Measurements from ENCODE around the gene ZNF735.

DNA sequence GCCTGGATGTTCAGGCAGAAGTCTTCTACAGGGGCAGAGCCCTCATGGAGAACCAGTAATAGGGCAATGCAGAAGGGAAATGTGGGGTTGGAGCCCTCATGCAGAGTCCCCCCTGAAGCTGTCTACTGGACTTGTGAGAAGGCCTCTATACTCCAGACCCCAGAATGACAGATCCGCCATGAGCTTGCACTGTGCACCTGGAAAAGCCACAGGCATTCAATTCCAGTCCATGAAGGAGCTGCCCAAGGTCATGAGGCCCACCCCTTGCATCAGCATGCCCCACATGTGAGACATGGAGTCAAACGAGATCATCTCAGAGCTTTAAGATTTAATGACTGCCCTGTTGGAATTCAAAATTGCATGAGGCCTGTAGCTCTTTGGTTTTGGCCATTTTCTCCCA, 16.4 kb downstream of the ZNF735 start:
- TF ChIP-seq, protein P1, sequence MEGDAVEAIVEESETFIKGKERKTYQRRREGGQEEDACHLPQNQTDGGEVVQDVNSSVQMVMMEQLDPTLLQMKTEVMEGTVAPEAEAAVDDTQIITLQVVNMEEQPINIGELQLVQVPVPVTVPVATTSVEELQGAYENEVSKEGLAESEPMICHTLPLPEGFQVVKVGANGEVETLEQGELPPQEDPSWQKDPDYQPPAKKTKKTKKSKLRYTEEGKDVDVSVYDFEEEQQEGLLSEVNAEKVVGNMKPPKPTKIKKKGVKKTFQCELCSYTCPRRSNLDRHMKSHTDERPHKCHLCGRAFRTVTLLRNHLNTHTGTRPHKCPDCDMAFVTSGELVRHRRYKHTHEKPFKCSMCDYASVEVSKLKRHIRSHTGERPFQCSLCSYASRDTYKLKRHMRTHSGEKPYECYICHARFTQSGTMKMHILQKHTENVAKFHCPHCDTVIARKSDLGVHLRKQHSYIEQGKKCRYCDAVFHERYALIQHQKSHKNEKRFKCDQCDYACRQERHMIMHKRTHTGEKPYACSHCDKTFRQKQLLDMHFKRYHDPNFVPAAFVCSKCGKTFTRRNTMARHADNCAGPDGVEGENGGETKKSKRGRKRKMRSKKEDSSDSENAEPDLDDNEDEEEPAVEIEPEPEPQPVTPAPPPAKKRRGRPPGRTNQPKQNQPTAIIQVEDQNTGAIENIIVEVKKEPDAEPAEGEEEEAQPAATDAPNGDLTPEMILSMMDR (IDR thresholded peaks at IDR 0.05): no peak
- TF ChIP-seq POLR2A (IDR thresholded peaks at IDR 0.05) (no peak), POLR2AphosphoS5 (IDR thresholded peaks at IDR 0.05) (no peak)

Measured in gastroesophageal sphincter (tissue), 3 donors.